Panc1 (cell line): Measurements from ENCODE around the gene FUT8. TPM values are rescaled to one million over a fixed set of nuclear protein-coding genes. Genes with fewer than 3 reads are reported as not detected.

Experiments
- ATAC-seq: fragments of 200-7000 bp; cut with Tn5 transposase; 2 replicates; pipeline ENCODE4 v1.9.1; 2020; ENCODE audit warnings: mild to moderate bottlenecking, moderate library complexity
- BruUV-seq: library from RNA; stranded (reverse); fragments of 400-500 nt; replicated peaks from 2 replicates; lab custom pipeline; 2021; lab: Mats Ljungman, UMichigan
- CTCF ChIA-PET: fragments of 300-600 bp; sonication (Branson Sonifier 250); formaldehyde crosslinking; loops from one replicate; lab custom pipeline; 2022; ENCODE audit warnings: antibody characterized with exemption; lab: Charles Lee
- POLR2A ChIA-PET: fragments of 300-600 bp; sonication (Branson Sonifier 250); formaldehyde crosslinking; loops from one replicate; lab custom pipeline; 2022; ENCODE audit warnings: antibody characterized with exemption; lab: Charles Lee
- DNase-seq: peaks from one replicate; pipeline ENCODE4 v3.0.0-alpha.2; 2010; ENCODE audit warnings: low read depth, low spot score
- H3K27ac ChIP-seq: 2 replicates; pipeline ENCODE4 v1.5.1; 2011; ENCODE audit warnings: mild to moderate bottlenecking, low read length, inconsistent platforms
- H3K27me3 ChIP-seq: fragments of 200-500 bp; sonication (Bioruptor generic); 2 replicates; pipeline ENCODE4 v1.6.0; 2014; ENCODE audit warnings: low read length, inconsistent platforms; ENCODE audit not compliant: control insufficient read depth, insufficient read depth
- H3K36me3 ChIP-seq: fragments of 200-500 bp; sonication (Bioruptor generic); 2 replicates; pipeline ENCODE4 v1.5.1; 2014; ENCODE audit warnings: inconsistent platforms, mild to moderate bottlenecking, low read length, moderate library complexity; ENCODE audit not compliant: control insufficient read depth, insufficient read depth
- H3K4me1 ChIP-seq: 2 replicates; pipeline ENCODE4 v1.5.1; 2011; ENCODE audit warnings: inconsistent platforms, mild to moderate bottlenecking, low read length, moderate library complexity; ENCODE audit not compliant: control insufficient read depth, insufficient read depth
- H3K4me3 ChIP-seq, 2 experiments: 2 replicates each; pipeline ENCODE4 v1.5.1; 2011 to 2012; ENCODE audit warnings: low read depth in 2 of 2, low read length in 2 of 2, mild to moderate bottlenecking in 2 of 2, inconsistent platforms in 1 of 2, moderate library complexity in 1 of 2
- H3K9me3 ChIP-seq: fragments of 200-500 bp; sonication (Bioruptor generic); 2 replicates; pipeline ENCODE4 v1.5.1; 2014; ENCODE audit warnings: low read depth, mild to moderate bottlenecking, inconsistent platforms, low read length, moderate library complexity; ENCODE audit not compliant: control insufficient read depth, insufficient read depth
- POLR2AphosphoS5 ChIP-seq: IDR thresholded peaks from 2 replicates; pipeline ENCODE4 v1.6.1; 2012; ENCODE audit warnings: mild to moderate bottlenecking, low read depth, low read length, moderate library complexity
- SIN3A ChIP-seq: IDR thresholded peaks from 2 replicates; pipeline ENCODE4 v1.6.1; 2012; ENCODE audit warnings: low read depth, mild to moderate bottlenecking, low read length, moderate library complexity, borderline replicate concordance; ENCODE audit not compliant: insufficient read depth
- TCF7L2 ChIP-seq: IDR thresholded peaks from 2 replicates; pipeline ENCODE4 v1.6.1; 2011; ENCODE audit warnings: mild to moderate bottlenecking, low read depth, low read length, inconsistent platforms
- in situ Hi-C: cut with HindIII; loops from 2 replicates; pipeline ENCODE4 v1.10.0; 2016; ENCODE audit warnings: low sequenced_read_pairs, low pct_unique_long_range_greater_than_20kb
- intact Hi-C: fragments of 100-400 bp; cut with micrococcal nuclease; formaldehyde crosslinking; loops from one replicate; pipeline ENCODE4 v1.10.0; 2022; ENCODE audit not compliant: unreplicated experiment
- total RNA-seq: library from RNA; stranded (reverse); gene quantifications from one replicate; pipeline ENCODE4 v1.2.1, GENCODE V29; 2021; ENCODE audit not compliant: unreplicated experiment
- TF ChIP-seq, protein P1 (sequence below): fragments of 450-650 bp; IDR thresholded peaks from 2 replicates; pipeline ENCODE4 v1.5.1; 2017; ENCODE audit warnings: mild to moderate bottlenecking
- TF ChIP-seq, protein P2 (sequence below), 2 experiments: IDR thresholded peaks; 2 replicates each; pipeline ENCODE4 v1.6.1; 2011 to 2012; ENCODE audit warnings: low read depth in 2 of 2, control low read depth in 1 of 2, low read length in 1 of 2, mild to moderate bottlenecking in 1 of 2, moderate library complexity in 1 of 2; ENCODE audit not compliant: insufficient read depth in 1 of 2

The FUT8 gene
- total RNA-seq, 1 experiment from 2014 or later, result 31.4 TPM

DNA sequence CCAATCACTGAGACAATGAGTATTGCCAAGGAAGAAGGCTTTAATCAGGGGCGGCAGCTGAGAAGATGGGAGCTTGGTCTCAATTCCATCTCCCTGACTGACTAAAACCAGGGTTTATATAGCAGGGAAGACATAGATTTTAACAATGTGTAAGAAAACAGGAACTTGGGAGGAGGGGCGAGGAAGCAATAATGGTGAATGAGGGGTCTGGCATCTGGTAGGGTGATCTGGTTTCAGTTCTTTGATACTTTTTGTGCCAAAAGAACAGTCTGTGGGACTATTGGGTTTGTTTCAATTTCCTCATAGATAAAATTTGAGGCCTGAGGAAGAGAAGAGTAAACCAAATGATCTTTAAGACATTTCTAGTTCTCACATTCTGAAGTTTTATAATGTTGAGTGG is 49.2 kb downstream of the FUT8 start:
- H3K27me3 ChIP-seq, result no peaks in the 10 kb centered on the region
- H3K4me1 ChIP-seq, result no peaks in the 10 kb centered on the region
- TF ChIP-seq, protein P1, sequence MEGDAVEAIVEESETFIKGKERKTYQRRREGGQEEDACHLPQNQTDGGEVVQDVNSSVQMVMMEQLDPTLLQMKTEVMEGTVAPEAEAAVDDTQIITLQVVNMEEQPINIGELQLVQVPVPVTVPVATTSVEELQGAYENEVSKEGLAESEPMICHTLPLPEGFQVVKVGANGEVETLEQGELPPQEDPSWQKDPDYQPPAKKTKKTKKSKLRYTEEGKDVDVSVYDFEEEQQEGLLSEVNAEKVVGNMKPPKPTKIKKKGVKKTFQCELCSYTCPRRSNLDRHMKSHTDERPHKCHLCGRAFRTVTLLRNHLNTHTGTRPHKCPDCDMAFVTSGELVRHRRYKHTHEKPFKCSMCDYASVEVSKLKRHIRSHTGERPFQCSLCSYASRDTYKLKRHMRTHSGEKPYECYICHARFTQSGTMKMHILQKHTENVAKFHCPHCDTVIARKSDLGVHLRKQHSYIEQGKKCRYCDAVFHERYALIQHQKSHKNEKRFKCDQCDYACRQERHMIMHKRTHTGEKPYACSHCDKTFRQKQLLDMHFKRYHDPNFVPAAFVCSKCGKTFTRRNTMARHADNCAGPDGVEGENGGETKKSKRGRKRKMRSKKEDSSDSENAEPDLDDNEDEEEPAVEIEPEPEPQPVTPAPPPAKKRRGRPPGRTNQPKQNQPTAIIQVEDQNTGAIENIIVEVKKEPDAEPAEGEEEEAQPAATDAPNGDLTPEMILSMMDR, result no peak
- TF ChIP-seq SIN3A (no peak), POLR2AphosphoS5 (no peak), TCF7L2 (no peak)
- TF ChIP-seq, protein P2, sequence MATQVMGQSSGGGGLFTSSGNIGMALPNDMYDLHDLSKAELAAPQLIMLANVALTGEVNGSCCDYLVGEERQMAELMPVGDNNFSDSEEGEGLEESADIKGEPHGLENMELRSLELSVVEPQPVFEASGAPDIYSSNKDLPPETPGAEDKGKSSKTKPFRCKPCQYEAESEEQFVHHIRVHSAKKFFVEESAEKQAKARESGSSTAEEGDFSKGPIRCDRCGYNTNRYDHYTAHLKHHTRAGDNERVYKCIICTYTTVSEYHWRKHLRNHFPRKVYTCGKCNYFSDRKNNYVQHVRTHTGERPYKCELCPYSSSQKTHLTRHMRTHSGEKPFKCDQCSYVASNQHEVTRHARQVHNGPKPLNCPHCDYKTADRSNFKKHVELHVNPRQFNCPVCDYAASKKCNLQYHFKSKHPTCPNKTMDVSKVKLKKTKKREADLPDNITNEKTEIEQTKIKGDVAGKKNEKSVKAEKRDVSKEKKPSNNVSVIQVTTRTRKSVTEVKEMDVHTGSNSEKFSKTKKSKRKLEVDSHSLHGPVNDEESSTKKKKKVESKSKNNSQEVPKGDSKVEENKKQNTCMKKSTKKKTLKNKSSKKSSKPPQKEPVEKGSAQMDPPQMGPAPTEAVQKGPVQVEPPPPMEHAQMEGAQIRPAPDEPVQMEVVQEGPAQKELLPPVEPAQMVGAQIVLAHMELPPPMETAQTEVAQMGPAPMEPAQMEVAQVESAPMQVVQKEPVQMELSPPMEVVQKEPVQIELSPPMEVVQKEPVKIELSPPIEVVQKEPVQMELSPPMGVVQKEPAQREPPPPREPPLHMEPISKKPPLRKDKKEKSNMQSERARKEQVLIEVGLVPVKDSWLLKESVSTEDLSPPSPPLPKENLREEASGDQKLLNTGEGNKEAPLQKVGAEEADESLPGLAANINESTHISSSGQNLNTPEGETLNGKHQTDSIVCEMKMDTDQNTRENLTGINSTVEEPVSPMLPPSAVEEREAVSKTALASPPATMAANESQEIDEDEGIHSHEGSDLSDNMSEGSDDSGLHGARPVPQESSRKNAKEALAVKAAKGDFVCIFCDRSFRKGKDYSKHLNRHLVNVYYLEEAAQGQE (IDR thresholded peaks at IDR 0.05; ENCODE audit: insufficient read depth in 1 of 2, low read depth in 2 of 2, low read length in 1 of 2), result no peak
- intact Hi-C loops, result no loop called here
- no peak overlapping the region for H3K4me3 ChIP-seq
- no peak overlapping the region for H3K27ac ChIP-seq
- no TSS peak for BruUV-seq
- POLR2A ChIA-PET, result no interaction called here
- CTCF ChIA-PET, result no interaction called here
- DNase-seq, result no peak
- in situ Hi-C loops, result no loop called here
- ATAC-seq, result no peak
- no peaks in the 10 kb centered on the region for H3K36me3 ChIP-seq
- H3K9me3 ChIP-seq, result no peaks in the 10 kb centered on the region

GRCh38 chr14:65462411-65462810 is 49.9 kb downstream of the FUT8 start:
- no peak overlapping the region for H3K4me3 ChIP-seq
- in situ Hi-C loops, result no loop called here
- no peaks in the 10 kb centered on the region for H3K4me1 ChIP-seq
- DNase-seq (no peak), ATAC-seq (no peak)
- BruUV-seq, result no TSS peak
- CTCF ChIA-PET, result no interaction called here
- no peaks in the 10 kb centered on the region for H3K36me3 ChIP-seq
- intact Hi-C loops, result no loop called here
- H3K9me3 ChIP-seq, result no peaks in the 10 kb centered on the region
- H3K27ac ChIP-seq, result no peak overlapping the region
- POLR2A ChIA-PET, result no interaction called here
- no peaks in the 10 kb centered on the region for H3K27me3 ChIP-seq
- TF ChIP-seq SIN3A (no peak), POLR2AphosphoS5 (no peak), TCF7L2 (no peak)
- TF ChIP-seq, protein P2 (IDR thresholded peaks at IDR 0.05; ENCODE audit: insufficient read depth in 1 of 2, low read depth in 2 of 2, low read length in 1 of 2), result no peak
- TF ChIP-seq, protein P1, result no peak
